ENCODE results near the gene NEGR1.

The NEGR1 gene

GRCh38 chr1:71526824-71527223, 755.5 kb downstream of the NEGR1 start:
- DNase-seq, result no peak

GRCh38 chr1:71522721-71523120, 759.6 kb downstream of the NEGR1 start:
- no peak for DNase-seq

GRCh38 chr1:71521655-71522264, 760.6 kb downstream of the NEGR1 start:
- no peak for DNase-seq

GRCh38 chr1:71511505-71511904, 770.8 kb downstream of the NEGR1 start:
- no peak for DNase-seq

GRCh38 chr1:71510725-71511124, 771.6 kb downstream of the NEGR1 start:
- no peak for DNase-seq

GRCh38 chr1:71509051-71509595, 773.2 kb downstream of the NEGR1 start:
- DNase-seq, result no peak

- no peak for DNase-seq
These were observed 780.3 kb downstream of the NEGR1 start for GRCh38 chr1:71502006-71502405.

- DNase-seq, result no peak
These were observed 783.8 kb downstream of the NEGR1 start for GRCh38 chr1:71498542-71498941.

- DNase-seq, result no peak
These were observed 788.2 kb downstream of the NEGR1 start for GRCh38 chr1:71494163-71494562.

GRCh38 chr1:71492298-71493041, 789.9 kb downstream of the NEGR1 start:
- no peak for DNase-seq

GRCh38 chr1:71490432-71490831, 791.9 kb downstream of the NEGR1 start:
- no peak for DNase-seq

GRCh38 chr1:71488555-71489252, 793.6 kb downstream of the NEGR1 start:
- DNase-seq, result no peak

- DNase-seq, result no peak
These were observed 809.0 kb downstream of the NEGR1 start for GRCh38 chr1:71473331-71473730.

- no peak for DNase-seq
These were observed 817.2 kb downstream of the NEGR1 start for GRCh38 chr1:71465093-71465492.

- no peak for DNase-seq
These were observed 818.3 kb downstream of the NEGR1 start for GRCh38 chr1:71464016-71464415.

- DNase-seq, result no peak
These were observed 819.2 kb downstream of the NEGR1 start for GRCh38 chr1:71463144-71463543.

GRCh38 chr1:71462247-71462646, 820.1 kb downstream of the NEGR1 start:
- DNase-seq, result no peak

GRCh38 chr1:71461416-71461815, 820.9 kb downstream of the NEGR1 start:
- DNase-seq, result no peak

GRCh38 chr1:71448444-71448843, 833.9 kb downstream of the NEGR1 start:
- DNase-seq, result no peak

GRCh38 chr1:71438626-71439025, 843.7 kb downstream of the NEGR1 start:
- DNase-seq, result no peak

GRCh38 chr1:71435951-71436350, 846.4 kb downstream of the NEGR1 start:
- DNase-seq, result no peak

GRCh38 chr1:71434240-71434639, 848.1 kb downstream of the NEGR1 start:
- DNase-seq, result no peak

GRCh38 chr1:71428029-71428428, 854.3 kb downstream of the NEGR1 start:
- DNase-seq, result no peak

GRCh38 chr1:71427066-71427465, 855.3 kb downstream of the NEGR1 start:
- DNase-seq, result no peak
